GM04503 (cell line): ENCODE measurements around the gene SKOR1.
A peak's percentile ranks its signal among the peaks of the same experiment; 100 is the strongest.

Experiments
- DNase-seq: peaks from one replicate; pipeline ENCODE4 v3.0.0-alpha.2; 2012; ENCODE audit warnings: low read depth

Gene SKOR1

DNA sequence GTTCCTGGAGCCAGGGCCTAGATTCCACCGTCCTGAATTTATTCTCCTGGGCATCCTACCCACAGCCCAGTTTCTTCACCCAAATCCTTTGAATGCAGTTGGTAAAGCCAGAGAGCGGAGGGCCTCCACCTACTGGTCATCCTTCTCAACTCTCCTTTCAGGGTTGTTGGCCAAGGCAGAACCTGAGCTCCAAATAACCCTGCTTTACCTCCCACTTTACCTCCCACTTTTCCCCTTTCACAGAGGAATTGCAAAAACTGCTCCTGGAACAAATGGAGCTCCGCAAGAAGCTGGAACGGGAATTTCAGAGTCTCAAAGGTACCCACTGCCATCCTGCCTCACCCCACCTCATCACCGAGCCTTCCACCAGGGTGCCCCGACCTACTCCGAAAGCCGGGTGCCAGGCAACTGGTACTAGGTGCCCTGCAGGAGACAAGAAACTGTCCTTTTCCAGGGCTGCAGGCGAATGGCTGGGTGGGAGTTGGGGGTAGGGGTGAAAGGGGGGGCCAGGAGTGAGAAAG lies 6.8 kb downstream of the SKOR1 start:
- DNase-seq: no peak

DNA sequence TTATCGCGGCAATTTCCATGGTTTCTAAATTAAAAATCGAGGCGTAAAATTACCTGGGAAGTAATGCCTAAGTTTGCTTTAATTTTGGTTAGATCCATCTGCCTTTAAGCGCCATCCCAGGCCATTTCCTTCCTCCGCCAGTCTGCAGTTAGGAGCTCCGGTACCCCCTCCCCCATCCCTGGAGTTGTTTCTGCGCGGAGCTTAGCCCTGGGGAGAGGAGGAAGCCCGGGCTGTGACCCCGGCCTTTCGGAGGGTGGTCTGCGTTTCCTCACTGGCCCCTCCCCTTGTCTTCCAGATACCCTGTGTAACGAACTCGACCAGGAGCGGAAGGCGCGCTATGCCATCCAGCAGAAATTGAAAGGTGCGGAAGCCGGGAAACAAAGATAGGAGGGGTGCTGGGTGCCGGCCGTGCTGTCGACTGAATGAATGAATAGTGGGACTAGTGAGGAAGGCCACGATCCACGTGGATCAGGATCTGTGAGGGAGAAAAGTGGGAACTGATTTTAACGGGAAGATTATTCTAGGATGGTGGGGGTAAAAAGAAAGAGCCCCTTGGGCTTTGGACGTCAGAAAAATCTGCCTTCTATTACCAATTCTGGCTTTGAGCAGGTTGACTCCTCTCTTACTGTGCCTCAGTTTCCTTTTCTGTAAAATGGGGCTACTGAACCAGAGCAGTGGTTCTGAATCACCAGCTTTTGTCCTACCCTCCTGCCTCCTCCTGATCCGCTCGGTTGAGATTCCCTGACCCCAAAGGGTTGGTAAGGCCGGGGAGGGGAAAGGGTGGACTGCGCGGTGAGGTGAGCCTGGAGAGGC lies 7.8 kb downstream of the SKOR1 start:
- no peak for DNase-seq

DNA sequence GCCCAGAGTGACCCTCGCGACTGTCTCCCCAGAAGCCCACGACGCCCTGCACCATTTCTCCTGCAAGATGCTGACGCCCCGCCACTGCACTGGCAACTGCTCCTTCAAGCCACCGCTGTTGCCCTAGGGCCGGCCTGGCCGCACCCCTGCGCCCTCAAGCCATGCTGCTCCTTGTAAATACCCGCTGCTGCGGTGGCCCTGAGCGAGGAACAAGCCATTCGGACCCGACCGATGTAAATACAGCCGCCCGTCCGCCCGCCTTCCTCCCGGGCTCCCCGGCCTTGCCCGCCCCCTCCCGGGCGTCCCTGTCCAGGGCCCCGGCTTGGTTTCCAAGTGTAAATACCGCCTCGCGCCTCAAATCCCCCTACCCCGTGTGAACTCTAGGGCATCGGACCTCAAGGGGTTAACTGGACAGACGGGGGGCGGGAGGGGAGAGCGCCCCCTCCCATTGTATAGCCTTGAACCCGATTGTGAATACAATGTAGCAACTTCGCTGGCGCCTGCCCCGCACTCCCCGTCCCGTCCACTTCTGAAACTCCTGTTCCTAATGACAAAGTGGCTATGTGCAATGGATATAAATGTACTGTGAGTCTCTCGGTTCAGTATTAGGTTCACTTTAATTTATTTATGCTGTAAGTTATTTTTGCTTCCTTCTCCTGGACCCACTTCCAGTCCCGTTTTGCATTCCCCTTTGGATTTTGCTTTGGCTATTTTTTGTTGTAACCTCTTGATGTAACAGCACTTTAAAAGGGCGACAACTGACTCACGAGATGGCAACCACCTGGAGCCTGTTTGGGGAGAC lies 8.6 kb downstream of the SKOR1 start:
- no peak for DNase-seq

DNA sequence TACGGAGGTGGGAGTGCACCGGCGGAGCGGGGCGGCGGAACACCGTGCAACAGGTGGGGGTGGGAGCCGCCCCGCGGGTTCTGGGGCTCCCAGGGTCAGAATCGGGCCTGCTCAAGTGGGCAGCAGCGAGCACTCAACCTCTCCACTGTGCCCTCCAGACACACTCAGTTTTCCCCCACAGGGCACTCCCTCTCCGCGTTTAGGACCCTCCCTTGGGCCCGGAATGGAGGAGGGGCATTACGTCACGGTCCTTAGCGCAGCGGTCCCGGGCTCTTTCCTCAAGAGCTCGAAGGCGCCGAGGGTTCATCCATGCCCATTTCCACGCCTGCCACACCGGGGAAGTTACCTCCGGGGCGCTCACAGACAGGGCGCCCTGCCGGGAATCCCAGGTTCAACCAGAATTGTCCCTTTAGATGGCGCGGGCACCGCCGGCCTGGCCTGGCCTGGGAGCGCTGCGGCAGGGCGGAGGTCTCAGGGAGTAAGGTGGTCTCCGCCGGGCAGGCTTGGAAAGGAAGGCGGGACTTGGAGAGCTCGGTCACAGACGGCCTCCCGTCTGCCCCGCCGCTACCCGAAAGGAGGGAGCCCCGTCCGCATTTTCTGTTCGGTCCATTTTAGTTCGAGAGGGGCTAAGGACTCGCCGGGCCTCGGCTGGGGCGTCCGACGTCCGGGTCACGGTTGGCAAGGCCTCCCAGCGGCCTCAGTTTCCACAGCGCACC lies 9.4 kb downstream of the SKOR1 start:
- DNase-seq: no peak

DNA sequence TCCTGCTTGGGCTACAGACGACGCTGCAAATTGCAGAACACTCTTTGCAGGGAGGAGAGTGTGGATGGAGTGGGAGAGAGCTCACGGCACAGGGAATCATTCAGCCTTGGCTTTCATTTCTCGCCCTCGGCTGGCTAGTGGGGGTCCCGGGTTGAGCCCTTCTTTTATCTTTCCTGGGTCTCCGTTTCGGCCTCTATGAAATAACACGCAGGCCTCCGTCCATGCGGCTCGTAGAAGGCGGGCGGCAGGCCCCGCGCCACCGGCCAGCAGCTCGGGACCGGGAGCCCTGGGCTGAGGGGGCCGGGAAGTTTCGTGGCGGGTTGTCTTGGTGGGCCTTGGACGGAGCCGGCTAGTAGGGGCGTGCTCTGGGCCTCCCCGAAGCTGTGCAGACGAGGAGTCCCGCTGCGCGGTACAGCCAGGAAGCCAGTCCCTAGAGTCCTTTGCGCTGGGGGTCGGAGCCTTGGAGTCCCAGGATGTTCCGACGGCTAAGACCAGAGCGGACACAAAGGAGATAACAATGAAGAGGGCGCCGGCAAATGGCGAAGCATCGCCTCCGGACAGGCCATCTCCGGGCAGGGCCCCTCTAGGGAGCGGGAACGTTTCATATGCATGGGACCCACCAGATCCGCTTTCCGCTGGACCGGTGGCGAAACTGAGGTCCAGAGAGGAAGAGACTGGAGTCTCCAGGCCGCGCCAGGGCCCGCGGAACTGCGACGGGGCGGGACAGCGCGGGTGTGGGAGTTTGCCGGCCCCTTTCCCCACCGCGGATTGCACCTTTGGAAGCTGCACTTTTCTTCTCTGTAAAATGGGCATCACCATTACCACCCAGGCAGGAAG lies 10.2 kb downstream of the SKOR1 start:
- no peak for DNase-seq

DNA sequence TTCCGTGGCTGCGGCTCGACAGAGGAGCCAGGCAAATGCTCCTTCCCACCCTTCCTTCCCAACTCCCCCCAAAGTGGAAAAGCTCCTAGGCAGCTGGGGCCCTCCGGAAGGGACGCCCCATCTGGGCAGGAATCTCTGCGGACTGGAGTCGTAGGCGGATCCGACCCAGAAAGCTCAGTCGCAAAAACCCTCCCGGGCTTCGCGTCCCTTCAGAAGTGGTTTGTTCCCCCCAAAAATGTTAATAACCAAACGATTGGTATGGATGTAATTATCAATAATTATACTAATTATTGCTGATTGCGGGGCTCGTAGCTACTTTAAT lies 10.8 kb downstream of the SKOR1 start:
- DNase-seq: no peak

DNA sequence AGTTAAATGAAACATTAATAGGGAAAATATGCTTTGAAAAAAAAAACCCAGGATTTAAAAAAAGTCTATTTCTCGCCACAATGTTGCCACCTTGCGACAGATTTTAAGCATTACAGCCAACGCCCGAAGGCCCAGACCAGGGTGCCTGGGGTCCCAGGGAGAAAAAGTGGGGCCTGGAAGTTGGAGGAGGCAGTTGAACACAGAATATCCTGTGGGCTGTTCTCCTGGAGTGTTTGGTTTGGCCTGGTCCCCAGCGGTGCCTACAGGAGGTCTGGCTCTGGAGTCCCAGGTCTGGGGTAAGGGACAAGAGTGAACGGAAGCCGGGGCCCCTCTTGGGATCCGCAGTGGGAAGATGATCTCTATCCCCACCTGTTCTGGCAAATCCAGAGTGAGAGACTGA lies 11.2 kb downstream of the SKOR1 start:
- DNase-seq: no peak

DNA sequence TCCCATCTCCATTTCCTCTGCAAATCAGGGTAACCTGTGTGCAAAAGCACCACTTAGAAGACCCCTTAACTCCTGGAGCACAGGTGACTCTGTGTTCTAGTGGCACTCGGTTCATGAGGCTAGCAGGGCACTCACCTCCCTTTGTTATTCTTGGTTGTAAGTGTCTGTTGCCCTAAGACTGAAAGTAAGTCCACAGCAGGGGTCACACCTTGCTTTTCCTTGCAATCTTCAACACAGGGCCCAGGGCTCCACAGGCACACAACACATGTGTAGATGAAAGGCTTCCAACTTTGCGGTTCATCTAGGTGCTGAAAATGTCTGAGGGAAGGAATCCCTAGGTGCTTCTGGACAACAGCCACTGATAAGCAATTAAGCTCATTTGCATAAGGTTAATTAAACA lies 11.6 kb downstream of the SKOR1 start:
- DNase-seq: no peak

DNA sequence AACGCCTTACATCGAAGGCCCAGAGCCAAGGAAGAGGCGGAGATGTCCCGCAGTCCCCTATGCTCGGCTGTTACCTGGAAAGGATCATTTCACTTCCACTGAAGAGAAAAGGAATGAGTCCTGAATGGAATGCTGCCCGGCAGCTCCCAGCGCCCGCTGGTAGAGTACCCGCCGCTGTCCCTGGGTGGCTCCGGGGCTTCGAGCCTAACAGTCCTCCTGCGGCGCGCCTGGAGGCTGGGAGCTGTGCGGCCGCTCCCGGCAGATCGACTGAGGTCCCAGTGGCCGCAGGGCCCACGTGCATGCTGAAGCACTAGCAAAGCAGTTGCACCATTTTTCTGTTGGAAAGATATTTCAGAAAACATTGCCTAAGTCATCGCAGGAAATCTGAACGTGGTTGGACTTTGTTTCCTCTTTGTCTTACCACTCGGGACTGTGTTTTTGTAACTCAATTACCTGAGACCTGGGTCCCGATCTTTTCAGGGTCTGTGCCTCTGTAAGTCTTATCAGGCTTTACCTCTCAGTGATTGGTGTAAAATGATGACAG lies 13.6 kb downstream of the SKOR1 start:
- DNase-seq: no peak

DNA sequence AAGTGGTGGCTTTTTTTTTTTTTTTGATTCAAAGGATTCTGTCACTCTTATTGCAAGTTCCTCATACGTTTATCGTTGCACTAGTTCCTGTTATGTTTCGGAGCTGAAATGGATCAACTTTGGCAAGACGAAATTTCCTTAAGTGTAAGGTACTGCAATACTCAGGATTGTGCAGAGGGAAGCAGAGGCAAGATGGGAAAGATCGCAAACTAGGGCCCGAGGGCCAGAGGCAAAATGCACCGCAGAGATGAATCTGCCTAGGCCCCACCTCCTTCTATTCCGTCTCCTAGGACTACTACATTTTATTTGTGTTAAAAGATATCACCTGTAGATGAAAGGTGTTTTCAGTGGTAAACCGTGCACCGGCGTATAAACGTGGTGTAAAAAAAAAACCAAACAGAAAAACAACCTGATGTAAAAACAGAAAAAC lies 14.2 kb downstream of the SKOR1 start:
- no peak for DNase-seq

DNA sequence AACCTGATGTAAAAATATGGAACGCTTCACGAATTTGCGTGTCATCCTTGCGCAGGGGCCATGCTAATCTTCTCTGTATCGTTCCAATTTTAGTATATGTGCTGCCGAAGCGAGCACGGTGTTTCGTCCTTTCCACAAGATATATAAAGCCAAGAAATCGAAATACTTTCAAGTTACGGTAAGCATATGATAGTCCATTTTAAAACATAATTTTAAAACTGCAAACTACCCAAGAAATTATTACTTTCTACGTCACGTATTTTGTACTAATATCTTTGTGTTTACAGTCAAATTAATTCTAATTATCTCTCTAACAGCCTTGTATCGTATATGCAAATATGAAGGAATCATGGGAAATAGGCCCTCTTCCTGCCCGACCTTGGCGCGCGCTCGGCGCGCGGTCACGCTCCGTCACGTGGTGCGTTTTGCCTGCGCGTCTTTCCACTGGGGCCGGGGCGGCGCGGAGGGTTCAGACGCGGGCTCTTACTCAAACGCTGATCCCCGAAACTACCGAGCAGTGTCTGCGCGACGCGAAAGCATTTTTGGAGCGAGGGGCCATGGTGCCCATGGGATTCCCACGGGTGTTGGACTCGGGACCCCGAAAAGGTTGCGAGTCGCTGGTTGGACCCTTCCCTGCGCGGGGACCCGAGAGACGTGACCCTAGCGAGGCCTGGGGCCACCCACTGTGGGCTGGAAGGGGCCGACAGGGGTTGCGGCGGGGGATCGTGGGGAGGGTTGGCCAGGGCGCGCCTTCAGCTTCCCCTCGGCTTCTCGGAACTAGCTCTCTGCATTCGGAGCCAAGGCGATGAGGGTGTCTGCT lies 14.8 kb downstream of the SKOR1 start, which contains the start of gene RNU6-1:
TSS of gene RNU6-1 (minus strand) at position 117 of the 820 bp plus-strand sequence.
- DNase-seq: peak; percentile 63

DNA sequence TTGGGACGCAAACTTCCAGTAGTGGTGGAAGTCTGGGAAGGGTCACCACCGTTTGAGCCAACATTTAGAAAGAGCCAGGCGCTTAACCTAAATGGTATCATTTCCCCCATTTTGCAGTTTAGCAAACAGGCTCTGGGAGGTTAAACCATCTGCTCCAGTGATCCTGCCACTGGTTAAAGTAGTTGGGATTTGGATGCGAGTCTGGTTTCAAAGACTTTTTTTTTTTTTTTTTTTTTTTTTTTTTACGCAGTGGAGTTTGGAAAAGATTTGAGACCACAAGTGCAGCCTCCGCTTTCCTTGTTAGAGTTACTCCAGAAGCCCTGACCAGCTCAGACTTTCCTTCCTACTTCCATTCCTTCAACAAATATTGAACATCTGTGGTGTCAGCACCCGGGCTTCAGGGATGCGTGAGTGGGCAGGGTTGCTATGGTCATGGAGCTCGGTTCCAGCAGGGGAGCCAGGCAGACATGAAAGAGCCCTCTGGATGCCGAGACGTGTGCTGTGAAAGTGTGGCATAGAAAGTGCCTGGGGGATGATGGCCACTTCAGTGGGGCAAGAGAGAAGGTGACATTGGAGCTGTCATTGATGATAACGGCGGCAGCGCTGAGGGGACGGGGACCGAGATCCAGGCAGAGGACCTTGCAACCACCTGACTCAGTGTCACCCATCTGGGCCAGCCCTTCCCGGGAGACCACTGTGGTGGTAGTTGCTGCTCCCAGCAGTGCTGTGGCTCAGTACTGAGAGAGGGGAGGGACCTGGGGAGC lies 15.6 kb downstream of the SKOR1 start:
- DNase-seq: no peak

DNA sequence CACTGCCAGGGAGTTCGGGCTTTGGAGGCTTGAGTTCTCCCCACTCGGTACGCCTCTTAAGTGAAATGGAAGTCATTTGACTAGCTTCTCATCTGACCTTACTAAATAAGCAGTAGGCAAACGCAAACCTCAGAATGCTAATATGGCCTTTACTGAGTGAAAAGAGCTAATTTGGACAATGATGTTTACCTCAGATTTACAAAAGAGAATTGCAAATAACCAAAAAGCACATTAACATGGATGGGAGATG lies 16.1 kb downstream of the SKOR1 start:
- DNase-seq: no peak

DNA sequence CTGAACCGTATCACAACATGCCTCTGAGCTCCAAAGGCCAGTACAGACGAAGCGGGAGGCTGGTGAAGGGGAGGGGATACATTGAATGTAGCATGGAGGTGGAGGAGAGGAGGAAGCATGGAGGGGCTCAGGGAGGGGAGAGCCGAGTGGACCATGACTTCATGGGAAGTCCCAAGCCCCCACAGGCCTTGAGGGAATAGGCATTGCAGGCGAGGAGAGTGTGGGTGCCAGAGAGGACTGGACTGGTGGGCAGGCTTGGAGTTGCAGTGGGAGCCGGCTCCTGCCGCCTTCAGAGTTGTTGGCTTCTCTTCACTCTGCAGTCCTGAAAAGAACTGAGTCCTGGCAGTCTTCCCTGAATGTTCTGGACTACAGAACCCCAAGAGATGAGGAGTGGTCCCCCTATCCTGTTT lies 17.8 kb downstream of the SKOR1 start:
- DNase-seq: no peak

DNA sequence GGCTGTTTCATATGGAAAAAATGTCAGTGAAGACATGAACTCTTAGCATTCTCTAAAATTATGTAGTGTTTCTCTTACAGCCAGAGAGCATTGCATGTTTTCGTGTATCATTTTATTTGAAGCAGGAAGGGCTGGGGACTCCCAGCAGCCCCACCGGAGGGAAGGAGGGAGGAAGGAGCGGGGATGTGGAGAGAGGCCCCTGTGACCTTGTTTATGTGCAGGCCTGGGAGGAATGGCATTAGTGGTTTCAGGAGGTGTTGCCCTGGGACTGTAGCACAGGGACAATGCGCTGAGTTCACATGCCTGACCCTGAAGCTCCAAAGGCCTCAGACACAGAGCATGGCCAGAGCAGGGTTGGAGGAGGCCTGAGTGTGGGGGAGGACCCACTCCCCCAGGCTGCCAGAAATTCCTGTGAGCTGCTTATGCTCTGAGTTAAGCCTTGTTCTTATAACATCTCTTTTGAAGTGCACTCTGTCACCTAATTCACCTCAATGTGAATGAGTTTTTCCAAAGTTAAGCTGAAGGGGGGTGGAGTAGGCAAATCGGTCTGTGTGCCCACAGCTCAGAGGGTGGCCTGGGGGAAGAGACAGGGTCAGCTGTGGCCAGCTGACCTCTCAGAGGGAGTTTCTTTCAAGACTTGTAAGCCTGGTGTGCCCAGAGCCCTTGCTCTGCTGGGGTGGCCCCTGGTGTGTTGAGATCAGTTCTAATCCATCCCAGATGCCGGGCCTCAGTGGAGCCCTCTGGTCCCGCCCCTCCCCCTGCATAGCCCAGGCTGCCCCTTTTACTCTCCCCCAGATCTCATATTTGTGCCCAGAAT lies 18.5 kb downstream of the SKOR1 start:
- DNase-seq: no peak

DNA sequence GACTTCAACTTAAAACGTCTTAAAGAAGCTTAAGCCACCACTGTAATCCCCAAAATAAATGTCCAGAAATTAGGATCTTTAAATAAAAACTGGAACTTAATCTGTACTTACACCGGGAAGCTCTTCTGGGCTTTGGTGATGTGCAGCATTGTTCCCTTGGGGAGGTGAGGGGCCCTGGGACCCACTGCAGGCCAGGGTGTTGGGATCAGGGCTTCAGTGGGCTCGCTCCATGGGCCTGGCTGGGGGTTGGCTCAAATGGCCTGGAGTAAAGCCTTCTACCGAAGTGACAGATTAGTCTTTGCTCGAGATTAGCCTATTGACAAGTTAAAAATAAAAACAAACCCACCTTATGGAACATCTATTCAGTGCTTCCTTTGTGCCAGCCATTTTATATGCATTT lies 20.7 kb downstream of the SKOR1 start:
- DNase-seq: no peak

DNA sequence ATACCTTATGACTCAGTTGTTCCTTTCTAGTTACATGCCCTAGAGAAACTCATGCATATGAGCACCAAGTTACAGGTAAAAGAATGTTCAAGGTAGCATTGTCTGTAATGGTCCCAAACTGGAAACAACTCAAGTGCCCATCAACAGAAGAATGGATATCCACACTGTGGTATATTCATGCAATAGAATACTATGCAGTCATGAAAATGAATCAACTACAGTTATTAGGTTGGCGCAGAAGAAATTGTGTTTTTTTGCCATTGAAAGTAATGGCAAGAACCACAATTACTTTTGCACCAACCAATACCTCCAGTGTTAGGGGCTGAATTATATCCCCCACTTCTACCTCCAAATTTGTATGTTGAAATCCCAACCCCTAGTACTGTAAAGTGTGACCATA lies 24.2 kb downstream of the SKOR1 start:
- DNase-seq: no peak

DNA sequence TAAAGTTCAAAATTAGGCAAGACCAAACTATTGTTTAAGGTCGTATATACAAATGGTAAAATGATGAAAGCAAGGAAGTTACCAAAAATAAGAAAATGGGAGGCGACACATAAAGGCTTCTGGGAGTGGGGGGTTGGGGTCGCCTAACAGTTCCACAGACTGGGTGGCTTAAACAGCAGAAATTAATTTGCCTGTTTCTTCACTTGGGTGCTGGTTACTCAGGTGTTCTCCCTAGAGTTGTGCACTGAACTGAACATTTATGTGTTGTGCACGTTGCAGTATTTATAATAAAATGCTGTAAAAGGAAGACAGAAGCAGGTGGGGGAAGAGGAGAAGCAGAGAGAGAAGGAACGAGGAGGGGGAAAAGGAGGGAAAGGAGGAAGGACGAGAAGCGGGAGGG lies 25.0 kb downstream of the SKOR1 start:
- DNase-seq: no peak

DNA sequence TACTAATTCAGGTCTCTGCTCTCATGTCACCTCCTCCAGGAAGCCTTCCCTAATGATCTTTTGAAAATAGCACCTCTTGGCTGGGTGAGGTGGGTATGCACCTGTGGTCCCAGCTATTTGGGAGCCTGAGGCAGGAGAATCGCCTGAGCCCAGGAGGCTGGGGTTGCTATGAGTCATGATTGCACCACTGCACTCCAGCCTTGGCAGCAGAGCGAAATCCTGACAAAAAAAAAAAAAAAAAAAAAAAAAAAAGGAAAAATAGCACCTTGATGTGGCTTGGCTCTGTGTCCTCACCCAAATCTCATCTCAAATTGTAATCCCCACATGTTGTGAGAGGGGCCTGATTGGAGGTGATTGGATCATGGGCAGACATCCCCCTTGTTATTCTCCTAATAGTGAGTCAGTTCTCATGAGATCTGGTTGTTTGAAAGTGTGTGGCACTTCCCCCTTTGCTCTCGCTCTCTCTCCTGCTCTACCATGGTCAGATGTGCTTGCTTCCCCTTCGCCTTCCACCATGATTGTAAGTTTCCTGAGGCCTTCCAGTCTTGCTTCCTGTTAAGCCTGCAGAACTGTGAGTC lies 25.8 kb downstream of the SKOR1 start:
- no peak for DNase-seq
